CD1c-positive myeloid dendritic cell (primary cell): ENCODE data around the gene NUAK2.

Experiments
- DNase-seq: peaks from one replicate; pipeline ENCODE4 v3.0.0-alpha.2; 2016; ENCODE audit errors: extremely low spot score

The NUAK2 gene

GRCh38 chr1:205257735-205258134, 63.8 kb downstream of the NUAK2 start:
- no peak for DNase-seq

- no peak for DNase-seq
Observed at GRCh38 chr1:205256951-205257625, 64.5 kb downstream of the NUAK2 start.

DNA sequence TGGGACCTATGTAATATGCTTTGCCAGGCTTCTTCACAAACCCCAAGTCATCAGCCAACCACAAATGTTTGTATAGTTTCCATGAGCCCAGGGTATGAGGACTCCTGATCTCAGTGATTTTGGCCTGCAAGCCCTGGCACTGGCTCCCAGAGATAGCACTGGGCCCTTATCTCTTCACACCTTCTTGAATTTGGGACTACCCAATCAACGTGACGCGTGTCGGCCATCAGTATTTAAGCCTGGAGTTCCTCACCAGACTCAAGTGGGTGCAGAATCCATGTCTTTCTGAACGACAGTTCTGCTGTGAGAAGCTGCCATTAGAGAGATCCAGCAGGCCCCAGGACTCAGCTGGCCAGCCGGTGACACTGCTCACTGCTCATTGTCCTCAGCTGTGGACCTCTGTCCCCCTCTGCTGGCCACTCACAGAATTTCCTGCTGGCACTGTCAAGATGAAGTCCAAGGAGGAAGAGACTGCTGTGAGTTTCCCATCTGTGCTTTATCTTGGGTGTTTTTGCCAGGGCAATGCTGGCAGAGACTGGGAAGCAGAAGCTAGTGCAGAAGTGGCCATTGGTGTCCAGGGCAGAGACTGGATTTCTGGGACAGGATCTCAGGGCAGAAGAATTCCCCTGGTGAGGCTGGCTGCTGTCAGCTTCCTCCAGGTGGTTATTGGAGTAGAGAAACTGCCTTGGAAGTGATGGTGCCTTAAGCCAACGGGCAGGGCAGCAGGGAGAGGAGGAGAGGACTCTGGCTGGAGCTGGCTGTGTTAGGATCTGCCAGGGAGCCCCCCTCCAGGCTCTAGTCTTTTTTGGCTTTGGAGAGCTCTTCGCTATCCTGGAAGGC, 65.4 kb downstream of the NUAK2 start:
- peak; percentile 91 for DNase-seq
